A549 (cell line): ENCODE measurements around the gene SMAD9. TPM values are rescaled to one million over a fixed set of nuclear protein-coding genes. Genes with fewer than 3 reads are reported as not detected.

Experiments
- ATAC-seq, 2 experiments: fragments of 200-7000 bp in 1 of 2; fragments of >200 bp in 1 of 2; cut with Nextera tagmentation in 1 of 2; cut with Tn5 transposase in 1 of 2; 3 replicates each; pipeline versions ENCODE4 v1.8.0 to v1.9.1; 2018 to 2020; ENCODE audit warnings: mild to moderate bottlenecking in 1 of 2, moderate library complexity in 1 of 2
- CTCF ChIA-PET: fragments of 300-600 bp; sonication (Branson Sonifier 250); formaldehyde crosslinking; extraction: SDS; loops from one replicate; lab custom pipeline; 2021; ENCODE audit warnings: antibody characterized with exemption, inconsistent platforms; lab: Yijun Ruan, JAX
- POLR2A ChIA-PET: fragments of 350-600 bp; formaldehyde crosslinking; extraction: SDS; loops from one replicate; lab custom pipeline; 2021; ENCODE audit warnings: antibody characterized with exemption, inconsistent platforms; lab: Yijun Ruan, JAX
- DNase-seq, 2 experiments: peaks; one replicate each; pipeline versions ENCODE4 v3.0.0 to v3.0.0-alpha.2; 2011 to 2016; ENCODE audit warnings: low read depth in 1 of 2, low spot score in 1 of 2
- FAIRE-seq: peaks from 2 replicates; lab custom pipeline; 2011; peaks lifted over from hg19 to GRCh38; lab: Jason Lieb, UNC
- H3K27ac ChIP-seq, 2 experiments: fragments of >200 bp; sonication (Bioruptor Twin); formaldehyde crosslinking; 3 replicates each; pipeline ENCODE4 v1.5.1; 2016 to 2017
- H3K4me1 ChIP-seq: fragments of >200 bp; sonication (Bioruptor Twin); formaldehyde crosslinking; 3 replicates; pipeline ENCODE4 v1.6.1; 2016
- H3K4me2 ChIP-seq: fragments of >200 bp; sonication (Bioruptor Twin); formaldehyde crosslinking; 3 replicates; pipeline ENCODE4 v1.6.1; 2016
- H3K4me3 ChIP-seq: fragments of >200 bp; sonication (Bioruptor Twin); formaldehyde crosslinking; 3 replicates; pipeline ENCODE4 v1.5.1; 2016
- H3K9me3 ChIP-seq: fragments of >200 bp; sonication (Bioruptor Twin); formaldehyde crosslinking; 3 replicates; pipeline ENCODE4 v1.6.1; 2016
- BCL3 ChIP-seq: fragments of >200 bp; sonication (Bioruptor Twin); formaldehyde crosslinking; IDR thresholded peaks from 3 replicates; pipeline ENCODE4 v1.6.1; 2016
- CBX2 ChIP-seq: fragments of 200-600 bp; sonication (generic); IDR thresholded peaks from 2 replicates; pipeline ENCODE4 v1.6.1; 2016; ENCODE audit warnings: low read depth, mild to moderate bottlenecking, borderline replicate concordance
- CEBPB ChIP-seq, 2 experiments: fragments of >200 bp in 1 of 2; sonication (Bioruptor Twin) in 1 of 2; formaldehyde crosslinking in 1 of 2; IDR thresholded peaks; 2 replicates each; pipeline ENCODE4 v1.6.1; 2012 to 2016
- CTCF ChIP-seq: fragments of >200 bp; sonication (Bioruptor Twin); formaldehyde crosslinking; IDR thresholded peaks from 3 replicates; pipeline ENCODE4 v1.5.1; 2016
- FOSL2 ChIP-seq, 2 experiments: fragments of 450-650 bp in 1 of 2; fragments of >200 bp in 1 of 2; sonication (Bioruptor Twin) in 1 of 2; formaldehyde crosslinking; IDR thresholded peaks; 2 replicates each; pipeline versions ENCODE4 v1.5.0 to v1.6.1; 2016 to 2020; ENCODE audit warnings: mild to moderate bottlenecking in 1 of 2, moderate library complexity in 1 of 2
- FOXS1 ChIP-seq: fragments of 250-450 bp; sonication (Bioruptor Pico); IDR thresholded peaks from 2 replicates; pipeline ENCODE4 v1.5.0; 2020; ENCODE audit warnings: mild to moderate bottlenecking, moderate library complexity
- HDAC2 ChIP-seq: fragments of 200-600 bp; sonication (generic); IDR thresholded peaks from 2 replicates; pipeline ENCODE4 v1.6.1; 2016
- HOXA7 ChIP-seq: fragments of 250-450 bp; sonication (Bioruptor Pico); IDR thresholded peaks from 2 replicates; pipeline ENCODE4 v1.5.0; 2020; ENCODE audit warnings: mild to moderate bottlenecking, moderate library complexity
- HOXB13 ChIP-seq: fragments of 250-450 bp; sonication (Bioruptor Pico); IDR thresholded peaks from 2 replicates; pipeline ENCODE4 v1.5.0; 2020; ENCODE audit warnings: low read depth, mild to moderate bottlenecking, moderate library complexity
- HOXB5 ChIP-seq: fragments of 250-450 bp; sonication (Bioruptor Pico); IDR thresholded peaks from 2 replicates; pipeline ENCODE4 v1.5.0; 2020; ENCODE audit warnings: mild to moderate bottlenecking, moderate library complexity
- MYC ChIP-seq: IDR thresholded peaks from 2 replicates; pipeline ENCODE4 v1.6.1; 2012; ENCODE audit warnings: mild to moderate bottlenecking, inconsistent platforms, low read length, improper control_type of control experiment, borderline replicate concordance
- NPAS2 ChIP-seq: fragments of 250-450 bp; sonication (Bioruptor Pico); IDR thresholded peaks from 2 replicates; pipeline ENCODE4 v1.8.0; 2022; ENCODE audit warnings: mild to moderate bottlenecking, moderate library complexity, borderline replicate concordance
- NR3C1 ChIP-seq: fragments of >200 bp; sonication (Bioruptor Twin); formaldehyde crosslinking; IDR thresholded peaks from 3 replicates; pipeline ENCODE4 v1.6.1; 2017
- POLR2AphosphoS2 ChIP-seq: conservative IDR thresholded peaks from 2 replicates; pipeline ENCODE4 v1.6.1; 2012; ENCODE audit warnings: low read length, improper control_type of control experiment, inconsistent platforms
- RARB ChIP-seq: fragments of 250-450 bp; sonication (Bioruptor Pico); IDR thresholded peaks from 2 replicates; pipeline ENCODE4 v1.8.0; 2021; ENCODE audit warnings: mild to moderate bottlenecking, moderate library complexity
- RCOR1 ChIP-seq: fragments of 150-350 bp; IDR thresholded peaks from 2 replicates; pipeline ENCODE4 v1.6.1; 2014; ENCODE audit warnings: antibody characterized with exemption, low read length, low read depth
- REST ChIP-seq: fragments of 200-600 bp; sonication (generic); IDR thresholded peaks from 2 replicates; pipeline ENCODE4 v1.6.1; 2016; ENCODE audit warnings: antibody characterized with exemption, mild to moderate bottlenecking, moderate library complexity
- RFX5 ChIP-seq: fragments of 450-650 bp; IDR thresholded peaks from 2 replicates; pipeline ENCODE4 v1.7.1; 2014; ENCODE audit warnings: antibody characterized with exemption, mild to moderate bottlenecking, moderate library complexity
- SMC3 ChIP-seq: fragments of >200 bp; sonication (Bioruptor Twin); formaldehyde crosslinking; IDR thresholded peaks from 3 replicates; pipeline ENCODE4 v1.6.1; 2018; ENCODE audit warnings: inconsistent platforms
- TFCP2L1 ChIP-seq: fragments of 250-450 bp; sonication (Bioruptor Pico); IDR thresholded peaks from 2 replicates; pipeline ENCODE4 v1.5.0; 2021; ENCODE audit warnings: mild to moderate bottlenecking
- ZNF302 ChIP-seq: fragments of 250-450 bp; sonication (Bioruptor Pico); IDR thresholded peaks from 2 replicates; pipeline ENCODE4 v1.9.0; 2021; ENCODE audit warnings: inconsistent platforms, mild to moderate bottlenecking, moderate library complexity
- WGBS: methylation state at CpG from one replicate; pipeline ENCODE4 v1.1.6; 2017; ENCODE audit errors: missing lambda C conversion rate; 5-methylcytosine and 5-hydroxymethylcytosine counted together
- polyA plus RNA-seq, 4 experiments: library from polyadenylated mRNA; depleted of rRNA in 3 of 4; stranded (reverse); fragments of >200 nt; fragmentation: RNase III in 1 of 4; extraction: RNeasy Plus Mini Kit Qiagen cat#74134 plus additional on column Dnase treatment in 1 of 4; gene quantifications; 2 replicates in 3 of 4; 3 replicates in 1 of 4; pipeline ENCODE4 v1.2.3, GENCODE V29; 2011 to 2017

SMAD9 gene
- polyA plus RNA-seq, 2 of the 4 experiments (the other 2 are of a cell fraction): 0.04 to 0.06 TPM

- DNase-seq (no peak), FAIRE-seq (no peak), ATAC-seq (no peak)
- H3K4me3 ChIP-seq: no peak overlapping the region
- H3K27ac ChIP-seq: no peak overlapping the region
- CTCF ChIA-PET: no interaction called here
- H3K4me2 ChIP-seq: no peak overlapping the region
- no peaks in the 10 kb centered on the region for H3K9me3 ChIP-seq
- POLR2A ChIA-PET: no interaction called here
- 47% methylated on average over 5 of the region's 5 CpGs for WGBS
- no peaks in the 10 kb centered on the region for H3K4me1 ChIP-seq
- TF ChIP-seq RCOR1 (no peak), HOXB13 (CRISPR knock-in tag) (no peak), CTCF (no peak), MYC (no peak), TFCP2L1 (CRISPR knock-in tag) (no peak), CBX2 (no peak), CEBPB (IDR thresholded peaks at IDR 0.05) (no peak)
Measured at GRCh38 chr13:36915106-36915505, 4.9 kb downstream of the SMAD9 start.

- DNase-seq: no peak
- H3K9me3 ChIP-seq: no peaks in the 10 kb centered on the region
- ChIA-PET POLR2A (no interaction called here), CTCF (no interaction called here)
- WGBS: 78% methylated on average over 4 of the region's 4 CpGs
- TF ChIP-seq RARB (CRISPR knock-in tag): no peak
- TF ChIP-seq HOXB5 (CRISPR knock-in tag): no peak
- no peak for TF ChIP-seq NR3C1
- TF ChIP-seq ZNF302: no peak
- no peak for TF ChIP-seq RFX5
- no peak for TF ChIP-seq NPAS2 (CRISPR knock-in tag)
- no peaks in the 10 kb centered on the region for H3K4me1 ChIP-seq
- no peak overlapping the region for H3K27ac ChIP-seq
- ATAC-seq: no peak
- FAIRE-seq: no peak
- no peak overlapping the region for H3K4me2 ChIP-seq
- H3K4me3 ChIP-seq: no peak overlapping the region
Measured at GRCh38 chr13:36914648-36915047, 5.4 kb downstream of the SMAD9 start.

- no peak for DNase-seq
Measured at GRCh38 chr13:36913463-36913862, 6.6 kb downstream of the SMAD9 start.

GRCh38 chr13:36912973-36913372, 7.1 kb downstream of the SMAD9 start:
- Histone ChIP-seq H3K4me3 (no peak overlapping the region), H3K9me3 (no peaks in the 10 kb centered on the region), H3K4me2 (no peak overlapping the region), H3K4me1 (no peaks in the 10 kb centered on the region), H3K27ac (no peak overlapping the region)
- ChIA-PET POLR2A (no interaction called here), CTCF (no interaction called here)
- TF ChIP-seq POLR2AphosphoS2: no peak
- TF ChIP-seq RFX5: no peak
- no peak for TF ChIP-seq FOSL2 (IDR thresholded peaks at IDR 0.05)
- TF ChIP-seq FOSL2 (CRISPR knock-in tag; IDR thresholded peaks at IDR 0.05): no peak
- no peak for TF ChIP-seq HDAC2
- no peak for TF ChIP-seq REST
- ATAC-seq: no peak
- WGBS: 47% methylated on average over 2 of the region's 2 CpGs
- no peak for DNase-seq
- no peak for FAIRE-seq

More at GRCh38 chr13:36913463-36913862, 6.6 kb downstream of the SMAD9 start:
- H3K4me1 ChIP-seq: no peaks in the 10 kb centered on the region
- H3K4me2 ChIP-seq: no peak overlapping the region
- ChIA-PET CTCF (no interaction called here), POLR2A (no interaction called here)
- FAIRE-seq (no peak), ATAC-seq (no peak)
- no peak overlapping the region for H3K4me3 ChIP-seq
- H3K9me3 ChIP-seq: no peaks in the 10 kb centered on the region
- TF ChIP-seq HOXA7 (no peak), BCL3 (no peak), SMC3 (no peak), FOXS1 (no peak)
- no peak overlapping the region for H3K27ac ChIP-seq
